ENCODE measurements around the gene SIX3. TPM values are rescaled to one million over a fixed set of nuclear protein-coding genes. Genes with fewer than 3 reads are reported as not detected.

Gene SIX3
- total RNA-seq, 1 experiment from 2014 or later, result 0.56 TPM

- Histone ChIP-seq H3K27ac (ENCODE audit: low read depth, low read length, poor library complexity, severe bottlenecking) (no peak overlapping the region), H3K27me3 (replicated peaks; ENCODE audit: insufficient read depth, low read depth, low read length, poor library complexity) (peaks cover 92% of the 10 kb centered on the region), H3K4me1 (ENCODE audit: insufficient read depth, low read length, poor library complexity, severe bottlenecking) (peaks cover 16% of the 10 kb centered on the region), H3K4me3 (ENCODE audit: low read depth, low read length, poor library complexity, severe bottlenecking) (no peak overlapping the region), H3K36me3 (ENCODE audit: insufficient read depth, low read length, poor library complexity, severe bottlenecking) (no peaks in the 10 kb centered on the region), H3K9me3 (ENCODE audit: low read depth, low read length, poor library complexity, severe bottlenecking) (no peaks in the 10 kb centered on the region)
- TF ChIP-seq EZH2 (IDR thresholded peaks at IDR 0.05; ENCODE audit: borderline replicate concordance, low read depth, low read length, poor library complexity, severe bottlenecking) (no peak), CTCF (conservative IDR thresholded peaks at IDR 0.05; ENCODE audit: low read depth, low read length) (no peak)
- BruUV-seq (replicated peaks), result no TSS peak
- intact Hi-C loops (cut with micrococcal nuclease; ENCODE audit: unreplicated experiment), result no loop called here
- DNase-seq (ENCODE audit: low spot score), result no peak
- POLR2A ChIA-PET (ENCODE audit: low non-redundant PET), result interaction anchor here (0.6 kb wide), 1 partner anchor 19 kb away, joined by 12 read pairs; no protein-coding TSS in a partner anchor
- CTCF ChIA-PET, result interaction anchor here (0.7 kb wide), 1 partner anchor 61 kb away, joined by 4 read pairs; no protein-coding TSS in a partner anchor
These were observed 4.5 kb upstream of the SIX3 start for GRCh38 chr2:44936715-44937687.

GRCh38 chr2:44937688-44938240 lies 3.7 kb upstream of the SIX3 start:
- peak; percentile 46 for DNase-seq (ENCODE audit: low spot score)
- ChIA-PET POLR2A (ENCODE audit: low non-redundant PET) (interaction anchor here (0.6 kb wide), 1 partner anchor 19 kb away, joined by 12 read pairs; no protein-coding TSS in a partner anchor), CTCF (interaction anchor here (0.7 kb wide), 1 partner anchor 61 kb away, joined by 4 read pairs; no protein-coding TSS in a partner anchor)
- no peak overlapping the region for H3K27ac ChIP-seq (ENCODE audit: low read depth, low read length, poor library complexity, severe bottlenecking)
- TF ChIP-seq EZH2 (IDR thresholded peaks at IDR 0.05; ENCODE audit: borderline replicate concordance, low read depth, low read length, poor library complexity, severe bottlenecking) (no peak), CTCF (conservative IDR thresholded peaks at IDR 0.05; ENCODE audit: low read depth, low read length) (no peak)
- no peaks in the 10 kb centered on the region for H3K9me3 ChIP-seq (ENCODE audit: low read depth, low read length, poor library complexity, severe bottlenecking)
- no peaks in the 10 kb centered on the region for H3K36me3 ChIP-seq (ENCODE audit: insufficient read depth, low read length, poor library complexity, severe bottlenecking)
- intact Hi-C loops (cut with micrococcal nuclease; ENCODE audit: unreplicated experiment), result no loop called here
- BruUV-seq (replicated peaks), result no TSS peak
- H3K27me3 ChIP-seq (replicated peaks; ENCODE audit: insufficient read depth, low read depth, low read length, poor library complexity), result peaks cover 84% of the 10 kb centered on the region
- H3K4me3 ChIP-seq (ENCODE audit: low read depth, low read length, poor library complexity, severe bottlenecking), result peak overlapping the region; percentile 45
- peaks cover 16% of the 10 kb centered on the region for H3K4me1 ChIP-seq (ENCODE audit: insufficient read depth, low read length, poor library complexity, severe bottlenecking)

GRCh38 chr2:44938287-44939105 lies 3.0 kb upstream of the SIX3 start:
- Histone ChIP-seq H3K27ac (ENCODE audit: low read depth, low read length, poor library complexity, severe bottlenecking) (no peak overlapping the region), H3K27me3 (replicated peaks; ENCODE audit: insufficient read depth, low read depth, low read length, poor library complexity) (peaks cover 77% of the 10 kb centered on the region), H3K4me3 (ENCODE audit: low read depth, low read length, poor library complexity, severe bottlenecking) (peak overlapping the region; percentile 45), H3K4me1 (ENCODE audit: insufficient read depth, low read length, poor library complexity, severe bottlenecking) (peaks cover 16% of the 10 kb centered on the region), H3K36me3 (ENCODE audit: insufficient read depth, low read length, poor library complexity, severe bottlenecking) (no peaks in the 10 kb centered on the region), H3K9me3 (ENCODE audit: low read depth, low read length, poor library complexity, severe bottlenecking) (no peaks in the 10 kb centered on the region)
- no peak for DNase-seq (ENCODE audit: low spot score)
- ChIA-PET POLR2A (ENCODE audit: low non-redundant PET) (no interaction called here), CTCF (no interaction called here)
- intact Hi-C loops (cut with micrococcal nuclease; ENCODE audit: unreplicated experiment), result no loop called here
- BruUV-seq (replicated peaks), result no TSS peak
- TF ChIP-seq EZH2 (IDR thresholded peaks at IDR 0.05; ENCODE audit: borderline replicate concordance, low read depth, low read length, poor library complexity, severe bottlenecking) (peak; percentile 83), CTCF (conservative IDR thresholded peaks at IDR 0.05; ENCODE audit: low read depth, low read length) (no peak)

Data from A673 (cell line).